ENCODE results near the gene AMBP. TPM values are rescaled to one million over a fixed set of nuclear protein-coding genes. Genes with fewer than 3 reads are reported as not detected.

The AMBP gene
- total and polyA plus RNA-seq, 2 of the 13 experiments (the other 11 are each of a cell fraction or from before 2014, with no cell fraction given): 1,510 to 2,580 TPM

GRCh38 chr9:114035845-114036801, 42.0 kb downstream of the AMBP start:
- Histone ChIP-seq H2AFZ (ENCODE audit: low read length) (no peak overlapping the region), H3K79me2 (ENCODE audit: insufficient read depth, low read length) (no peaks in the 10 kb centered on the region), H3K9ac (ENCODE audit: insufficient read depth, low read depth, low read length) (no peak overlapping the region), H3K4me3 (replicated peaks in 1 of 3; ENCODE audit: insufficient read depth in 1 of 3, low read depth in 2 of 3, low read length in 3 of 3) (no peak overlapping the region), H3K4me1 (ENCODE audit: insufficient read depth, low read length) (peaks cover 7% of the 10 kb centered on the region), H3K9me3 (ENCODE audit: low read length) (no peaks in the 10 kb centered on the region), H3K36me3 (replicated peaks in 1 of 2; ENCODE audit: control insufficient read depth in 1 of 2, insufficient read depth in 2 of 2, low read length in 2 of 2) (no peaks in the 10 kb centered on the region), H3K4me2 (ENCODE audit: low read depth, low read length) (no peak overlapping the region), H4K20me1 (ENCODE audit: insufficient read depth, low read length) (no peaks in the 10 kb centered on the region), H3K27ac (ENCODE audit: extremely low read length, insufficient read depth, low read length) (no peak overlapping the region), H3K27me3 (ENCODE audit: control insufficient read depth in 1 of 2, insufficient read depth in 2 of 2, low read length in 2 of 2) (peaks cover 1 to 32% of the 10 kb centered on the region in 2 experiments; a peak in 4 of 5 replicates)
- TF ChIP-seq TEAD3 (CRISPR knock-in tag; optimal IDR thresholded peaks at IDR 0.05; ENCODE audit: borderline replicate concordance) (peak; percentile 91), STAG1 (CRISPR knock-in tag; IDR thresholded peaks at IDR 0.05) (0 out of 2 replicates have a peak, but pooled peaks have one; percentile 4), FIP1L1 (IDR thresholded peaks at IDR 0.05; ENCODE audit: borderline replicate concordance, insufficient read depth, low read depth, low read length) (no peak), CTCF (CRISPR knock-in tag; IDR thresholded peaks at IDR 0.05) (peak; percentile 25), ZNF121 (CRISPR knock-in tag; IDR thresholded peaks at IDR 0.05) (no peak)
- intact Hi-C loops (cut with micrococcal nuclease; ENCODE audit: unreplicated experiment) (no loop called here), in situ Hi-C loops (cut with HindIII; ENCODE audit: extremely low pct_ligation_motif_present, low pct_unique_long_range_greater_than_20kb) (loop anchor here (25.0 kb wide), 1 partner anchor 299 kb away; no protein-coding TSS in a partner anchor)
- 56% methylated on average over 18 of the region's 18 CpGs for whole genome bisulfite sequencing (ENCODE audit: low lambda C conversion rate)
- ATAC-seq (peak; percentile 10; the same call in 1 of the 3 replicates), FAIRE-seq (no peak), DNase-seq (ENCODE audit: low spot score) (no peak)
- ChIA-PET CTCF (ENCODE audit: low intra/inter-chr PET ratio, low total read pairs) (no interaction called here), POLR2A (no interaction called here)
- no TSS peak for BruUV-seq (replicated peaks)
